ENCODE measurements around the gene TALDO1. TPM values are rescaled to one million over a fixed set of nuclear protein-coding genes. Genes with fewer than 3 reads are reported as not detected.

TALDO1 gene
- total RNA-seq, 2 donors from 2014 or later: 132 to 232 TPM

DNA sequence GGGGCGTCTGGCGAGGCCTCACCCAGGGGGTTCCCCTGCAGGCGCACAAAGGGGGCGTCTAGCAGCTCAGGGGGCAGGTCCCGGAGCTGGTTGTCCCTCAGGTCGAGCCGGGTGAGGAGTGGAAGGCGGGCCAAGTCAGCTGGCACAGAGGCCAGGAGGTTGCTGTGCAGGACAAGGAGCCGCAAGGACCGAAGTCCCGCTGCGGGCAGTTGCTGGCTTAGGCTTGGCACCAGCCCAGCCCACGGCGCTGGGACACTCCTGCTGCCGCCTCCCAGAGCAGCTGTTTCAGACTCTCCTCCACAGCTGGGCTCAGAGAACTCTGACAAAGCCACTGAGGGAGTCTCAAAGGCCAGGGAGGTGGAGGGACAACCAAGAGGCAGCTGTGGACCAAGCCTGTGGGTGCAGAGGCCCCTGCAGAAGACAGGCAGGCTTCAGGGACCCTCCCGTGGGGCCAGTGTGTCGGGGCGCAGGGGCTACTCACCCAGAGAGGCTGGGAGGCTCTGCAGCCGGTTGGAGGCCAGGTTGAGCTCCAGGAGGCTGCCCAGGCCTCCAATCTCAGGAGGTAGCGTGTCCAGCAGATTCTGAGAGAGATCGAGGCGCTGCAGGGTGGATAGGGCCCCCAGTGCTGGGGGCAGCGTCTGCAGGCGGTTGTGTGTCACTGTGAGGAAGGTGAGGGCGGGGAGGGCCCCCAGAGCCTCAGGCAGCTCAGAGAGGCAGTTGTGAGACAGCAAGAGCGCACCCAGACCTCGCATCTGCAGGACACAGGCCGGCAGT is 55.6 kb downstream of the TALDO1 start:
- no peak overlapping the region for H3K27ac ChIP-seq
- peaks cover 18% of the 10 kb centered on the region for H3K36me3 ChIP-seq
- no peak for TF ChIP-seq CTCF (IDR thresholded peaks at IDR 0.05)
- no peak for ATAC-seq (ENCODE audit: insufficient number of reproducible peaks, low FRiP score, low read depth)
- no peak overlapping the region for H3K4me3 ChIP-seq
- DNase-seq (ENCODE audit: low spot score): no peak
- no peaks in the 10 kb centered on the region for H3K9me3 ChIP-seq
- peaks cover 9 to 29% of the 10 kb centered on the region in 2 donors for H3K4me1 ChIP-seq (ENCODE audit: control insufficient read depth in 1 of 2, low read depth in 2 of 2)
- no peaks in the 10 kb centered on the region for H3K27me3 ChIP-seq (replicated peaks; ENCODE audit: insufficient read depth)

GRCh38 chr11:803467-803742 is 56.1 kb downstream of the TALDO1 start:
- no peak for DNase-seq (ENCODE audit: low spot score)
- Histone ChIP-seq H3K27ac (no peak overlapping the region), H3K9me3 (no peaks in the 10 kb centered on the region), H3K36me3 (peaks cover 18% of the 10 kb centered on the region), H3K27me3 (replicated peaks; ENCODE audit: insufficient read depth) (no peaks in the 10 kb centered on the region), H3K4me1 (ENCODE audit: control insufficient read depth in 1 of 2, low read depth in 2 of 2) (peaks cover 11 to 31% of the 10 kb centered on the region in 2 donors), H3K4me3 (no peak overlapping the region)
- ATAC-seq (ENCODE audit: insufficient number of reproducible peaks, low FRiP score, low read depth): no peak
- no peak for TF ChIP-seq CTCF (IDR thresholded peaks at IDR 0.05)

- ATAC-seq (ENCODE audit: insufficient number of reproducible peaks, low FRiP score, low read depth) (no peak), DNase-seq (ENCODE audit: low spot score) (no peak)
- H3K4me3 ChIP-seq: peak overlapping the region; percentile 81
- H3K36me3 ChIP-seq: peaks cover 18% of the 10 kb centered on the region
- H3K27me3 ChIP-seq (replicated peaks; ENCODE audit: insufficient read depth): no peaks in the 10 kb centered on the region
- no peaks in the 10 kb centered on the region for H3K9me3 ChIP-seq
- H3K4me1 ChIP-seq (ENCODE audit: control insufficient read depth in 1 of 2, low read depth in 2 of 2): peaks cover 14 to 36% of the 10 kb centered on the region in 2 donors
- TF ChIP-seq CTCF (IDR thresholded peaks at IDR 0.05): no peak
- peak overlapping the region in 1 of 2 donors; percentile 4 for H3K27ac ChIP-seq
Measured at GRCh38 chr11:803770-804598, 56.7 kb downstream of the TALDO1 start.

DNA sequence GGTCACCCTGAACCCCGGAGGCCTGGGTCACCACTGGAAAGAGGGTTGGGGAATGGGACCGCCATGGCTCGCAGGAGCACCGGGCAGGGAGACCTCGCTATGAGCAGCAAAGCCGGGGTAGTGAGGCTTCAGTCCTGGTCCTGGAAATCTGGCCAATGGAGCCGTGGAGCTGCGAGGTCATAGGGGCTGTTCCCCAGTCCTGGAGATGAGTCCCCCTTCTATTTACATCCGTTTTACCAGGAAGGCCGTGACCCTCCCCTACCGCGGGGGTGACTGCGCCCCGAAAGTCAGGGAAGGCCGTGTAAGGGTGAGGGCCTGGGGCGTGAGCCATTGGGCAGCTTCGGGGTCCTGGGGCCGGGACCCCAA is 57.3 kb downstream of the TALDO1 start:
- ATAC-seq (ENCODE audit: insufficient number of reproducible peaks, low FRiP score, low read depth) (no peak), DNase-seq (ENCODE audit: low spot score) (no peak)
- H3K9me3 ChIP-seq: no peaks in the 10 kb centered on the region
- TF ChIP-seq CTCF (IDR thresholded peaks at IDR 0.05): no peak
- H3K27ac ChIP-seq: peak overlapping the region; percentile 4 to 90
- no peaks in the 10 kb centered on the region for H3K27me3 ChIP-seq (replicated peaks; ENCODE audit: insufficient read depth)
- H3K36me3 ChIP-seq: peaks cover 18% of the 10 kb centered on the region
- peaks cover 14 to 37% of the 10 kb centered on the region in 2 donors for H3K4me1 ChIP-seq (ENCODE audit: control insufficient read depth in 1 of 2, low read depth in 2 of 2)
- H3K4me3 ChIP-seq: peak overlapping the region; percentile 81

All from thoracic aorta (tissue), 2 donors.